Measurements from ENCODE around the gene COG7. TPM values are rescaled to one million over a fixed set of nuclear protein-coding genes. Genes with fewer than 3 reads are reported as not detected.

Gene COG7
- total RNA-seq, 1 experiment from 2014 or later = 22.1 TPM

GRCh38 chr16:23416816-23417215, 36.2 kb downstream of the COG7 start:
- H3K4me3 ChIP-seq (replicated peaks in 1 of 2; ENCODE audit: low read depth in 1 of 2, low read length in 2 of 2) = no peak overlapping the region
- intact Hi-C loops (cut with micrococcal nuclease) = no loop called here
- no peaks in the 10 kb centered on the region for H3K9me3 ChIP-seq (ENCODE audit: control insufficient read depth in 1 of 2, insufficient read depth in 1 of 2, low read depth in 1 of 2, low read length in 2 of 2)
- H3K4me1 ChIP-seq (ENCODE audit: control insufficient read depth in 1 of 2, insufficient read depth in 2 of 2, low read length in 2 of 2) = no peaks in the 10 kb centered on the region
- no TSS peak for BruUV-seq (replicated peaks)
- no peaks in the 10 kb centered on the region for H3K79me2 ChIP-seq (ENCODE audit: insufficient read depth, low read length)
- H4K20me1 ChIP-seq (ENCODE audit: insufficient read depth) = no peaks in the 10 kb centered on the region
- ChIA-PET POLR2A (interaction anchor here (0.5 kb wide), 1 partner anchor 16 kb away, joined by 3 read pairs; no protein-coding TSS in a partner anchor), RAD21 (ENCODE audit: low non-redundant PET in 1 of 2, low total read pairs in 2 of 2, uncharacterized antibody in 2 of 2, unreplicated experiment in 2 of 2) (no interaction called here), CTCF (interaction anchor here (2.3 kb wide), 1 partner anchor 19 kb away, joined by 6 read pairs; no protein-coding TSS in a partner anchor)
- H2AFZ ChIP-seq (ENCODE audit: low read depth, low read length, poor library complexity, severe bottlenecking) = no peak overlapping the region
- no peaks in the 10 kb centered on the region for H3K27me3 ChIP-seq (ENCODE audit: insufficient read depth, low read length)
- H3K9me2 ChIP-seq (ENCODE audit: insufficient read depth) = no peaks in the 10 kb centered on the region
- TF ChIP-seq CEBPB (IDR thresholded peaks at IDR 0.05; ENCODE audit: low read depth) (no peak), EZH2phosphoT487 (IDR thresholded peaks at IDR 0.05; ENCODE audit: borderline replicate concordance) (no peak)
- TF ChIP-seq, protein P1, sequence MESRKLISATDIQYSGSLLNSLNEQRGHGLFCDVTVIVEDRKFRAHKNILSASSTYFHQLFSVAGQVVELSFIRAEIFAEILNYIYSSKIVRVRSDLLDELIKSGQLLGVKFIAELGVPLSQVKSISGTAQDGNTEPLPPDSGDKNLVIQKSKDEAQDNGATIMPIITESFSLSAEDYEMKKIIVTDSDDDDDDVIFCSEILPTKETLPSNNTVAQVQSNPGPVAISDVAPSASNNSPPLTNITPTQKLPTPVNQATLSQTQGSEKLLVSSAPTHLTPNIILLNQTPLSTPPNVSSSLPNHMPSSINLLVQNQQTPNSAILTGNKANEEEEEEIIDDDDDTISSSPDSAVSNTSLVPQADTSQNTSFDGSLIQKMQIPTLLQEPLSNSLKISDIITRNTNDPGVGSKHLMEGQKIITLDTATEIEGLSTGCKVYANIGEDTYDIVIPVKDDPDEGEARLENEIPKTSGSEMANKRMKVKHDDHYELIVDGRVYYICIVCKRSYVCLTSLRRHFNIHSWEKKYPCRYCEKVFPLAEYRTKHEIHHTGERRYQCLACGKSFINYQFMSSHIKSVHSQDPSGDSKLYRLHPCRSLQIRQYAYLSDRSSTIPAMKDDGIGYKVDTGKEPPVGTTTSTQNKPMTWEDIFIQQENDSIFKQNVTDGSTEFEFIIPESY (IDR thresholded peaks at IDR 0.05; ENCODE audit: extremely low read depth, insufficient replicate concordance, low read length) = no peak
- no peak overlapping the region for H3K27ac ChIP-seq (ENCODE audit: low read depth, low read length)
- H3K9ac ChIP-seq (ENCODE audit: low read length) = no peak overlapping the region
- H3K36me3 ChIP-seq (ENCODE audit: control insufficient read depth in 1 of 2, insufficient read depth in 2 of 2, low read length in 2 of 2) = peaks cover 8 to 12% of the 10 kb centered on the region in 2 experiments; a peak in 2 of 4 replicates
- H3K4me2 ChIP-seq (ENCODE audit: low read length) = no peak overlapping the region
- DNase-seq (ENCODE audit: low read depth, low spot score) (no peak), ATAC-seq (no peak)

DNA sequence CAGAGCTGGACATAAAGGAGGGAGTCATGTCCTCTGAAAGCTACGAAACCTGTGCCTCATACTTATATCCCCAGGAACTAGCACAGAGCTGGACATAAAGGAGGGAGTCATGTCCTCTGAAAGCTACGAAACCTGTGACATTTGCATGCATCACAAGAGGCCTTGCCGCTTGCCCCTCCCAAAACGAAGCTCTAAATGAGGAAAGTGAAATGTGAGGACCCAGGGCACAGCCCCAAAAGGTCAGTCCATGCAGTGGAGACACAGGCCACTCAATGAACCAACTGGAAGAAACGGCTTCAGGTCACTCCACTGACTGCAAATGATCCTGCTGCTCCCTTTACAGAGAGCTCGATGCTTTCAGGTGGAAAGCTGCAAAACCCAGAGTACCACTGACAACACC, 38.3 kb downstream of the COG7 start:
- no peak overlapping the region for H3K4me2 ChIP-seq (ENCODE audit: low read length)
- no peak overlapping the region for H3K27ac ChIP-seq (ENCODE audit: low read depth, low read length)
- TF ChIP-seq MAX (IDR thresholded peaks at IDR 0.05) = no peak
- no peak for TF ChIP-seq JUND (IDR thresholded peaks at IDR 0.05)
- no peak for TF ChIP-seq CEBPB (IDR thresholded peaks at IDR 0.05; ENCODE audit: low read depth)
- TF ChIP-seq FOSL1 (IDR thresholded peaks at IDR 0.05; ENCODE audit: low read depth) = no peak
- no peak for TF ChIP-seq CBX3 (IDR thresholded peaks at IDR 0.05; ENCODE audit: low read depth)
- no peak for TF ChIP-seq TCF7L2 (IDR thresholded peaks at IDR 0.05; ENCODE audit: borderline replicate concordance, extremely low read depth, insufficient read depth, insufficient read length)
- TF ChIP-seq, protein P2, sequence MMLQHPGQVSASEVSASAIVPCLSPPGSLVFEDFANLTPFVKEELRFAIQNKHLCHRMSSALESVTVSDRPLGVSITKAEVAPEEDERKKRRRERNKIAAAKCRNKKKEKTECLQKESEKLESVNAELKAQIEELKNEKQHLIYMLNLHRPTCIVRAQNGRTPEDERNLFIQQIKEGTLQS (IDR thresholded peaks at IDR 0.05) = no peak
- TF ChIP-seq YY1 (IDR thresholded peaks at IDR 0.05; ENCODE audit: extremely low read depth, insufficient replicate concordance, low read depth, low read length) = no peak
- TF ChIP-seq, protein P1 (IDR thresholded peaks at IDR 0.05; ENCODE audit: extremely low read depth, insufficient replicate concordance, low read length) = no peak
- H4K20me1 ChIP-seq (ENCODE audit: insufficient read depth) = no peaks in the 10 kb centered on the region
- no TSS peak for BruUV-seq (replicated peaks)
- DNase-seq (ENCODE audit: low read depth, low spot score) = no peak
- no peaks in the 10 kb centered on the region for H3K9me3 ChIP-seq (ENCODE audit: control insufficient read depth in 1 of 2, insufficient read depth in 1 of 2, low read depth in 1 of 2, low read length in 2 of 2)
- H3K9ac ChIP-seq (ENCODE audit: low read length) = no peak overlapping the region
- ChIA-PET POLR2A (no interaction called here), CTCF (no interaction called here), RAD21 (ENCODE audit: low non-redundant PET in 1 of 2, low total read pairs in 2 of 2, uncharacterized antibody in 2 of 2, unreplicated experiment in 2 of 2) (no interaction called here)
- no peak for ATAC-seq
- intact Hi-C loops (cut with micrococcal nuclease) = no loop called here
- no peaks in the 10 kb centered on the region for H3K27me3 ChIP-seq (ENCODE audit: insufficient read depth, low read length)
- no peak overlapping the region for H3K4me3 ChIP-seq (replicated peaks in 1 of 2; ENCODE audit: low read depth in 1 of 2, low read length in 2 of 2)
- H3K79me2 ChIP-seq (ENCODE audit: insufficient read depth, low read length) = no peaks in the 10 kb centered on the region
- H3K36me3 ChIP-seq (ENCODE audit: control insufficient read depth in 1 of 2, insufficient read depth in 2 of 2, low read length in 2 of 2) = peaks cover 11 to 12% of the 10 kb centered on the region in 2 experiments; a peak in 3 of 4 replicates
- H2AFZ ChIP-seq (ENCODE audit: low read depth, low read length, poor library complexity, severe bottlenecking) = no peak overlapping the region
- H3K4me1 ChIP-seq (ENCODE audit: control insufficient read depth in 1 of 2, insufficient read depth in 2 of 2, low read length in 2 of 2) = no peaks in the 10 kb centered on the region
- no peaks in the 10 kb centered on the region for H3K9me2 ChIP-seq (ENCODE audit: insufficient read depth)

All from HCT116 (cell line).